Parietal lobe (tissue), 2 donors: ENCODE measurements around the gene GHRL. TPM values are rescaled to one million over a fixed set of nuclear protein-coding genes. Genes with fewer than 3 reads are reported as not detected.

Experiments
- small RNA-seq: library from RNA; depleted of rRNA; stranded (forward); fragments of <200 nt; gene quantifications from one replicate; pipeline ENCODE3, GENCODE V24; 2014; ENCODE audit warnings: low replicate concordance
- total RNA-seq: library from RNA; depleted of rRNA; stranded (reverse); fragments of >200 nt; gene quantifications from one replicate; pipeline ENCODE4 v1.2.3, GENCODE V29; 2014

GHRL gene, protein sequence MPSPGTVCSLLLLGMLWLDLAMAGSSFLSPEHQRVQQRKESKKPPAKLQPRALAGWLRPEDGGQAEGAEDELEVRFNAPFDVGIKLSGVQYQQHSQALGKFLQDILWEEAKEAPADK
- total RNA-seq, result not detected

DNA sequence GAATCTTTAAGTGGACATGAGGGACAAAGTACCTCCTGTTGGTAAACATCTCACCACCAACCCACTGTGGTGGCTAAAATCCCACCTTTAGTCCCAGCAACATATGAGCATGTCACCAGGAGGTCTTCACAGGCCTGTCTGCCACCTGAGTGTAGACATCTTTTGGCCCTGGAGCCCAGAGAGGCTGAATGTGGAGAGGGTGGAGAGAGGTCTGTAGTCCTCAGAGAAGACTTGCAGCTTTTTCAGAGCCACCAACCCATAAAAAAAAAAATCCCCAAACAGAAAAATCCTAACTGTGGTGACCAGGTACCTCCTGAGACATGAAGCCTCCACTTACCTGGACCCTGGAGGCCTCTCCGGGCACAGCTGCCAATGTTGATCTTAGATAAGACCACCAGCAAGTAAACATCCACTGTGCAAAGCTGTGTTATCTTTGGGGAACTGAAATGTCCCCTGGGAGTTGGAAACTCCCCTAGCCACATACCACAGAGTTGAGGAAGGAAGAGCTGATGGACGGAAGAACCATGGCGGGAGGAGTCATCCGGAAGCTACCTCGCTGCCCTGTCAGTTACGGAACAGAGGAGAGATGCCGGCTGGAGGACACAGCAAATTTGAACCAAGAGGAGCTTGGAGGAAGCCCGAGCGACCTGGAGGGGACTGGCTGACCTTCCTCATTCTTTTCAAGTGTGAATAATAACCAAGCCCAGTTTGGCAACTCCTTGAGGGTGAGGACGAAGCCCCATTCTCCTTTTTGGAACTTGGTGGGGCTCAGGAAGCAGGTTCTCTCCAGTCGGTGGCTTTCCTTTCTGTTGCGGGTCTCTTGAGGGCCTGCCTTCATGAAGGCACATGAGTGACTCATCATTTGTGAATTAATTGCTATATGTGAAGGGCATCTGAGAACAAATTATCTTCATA, at the start of gene GHRL:
Gene GHRL, minus strand, starts transcription at position 443 of the 915 bp plus-strand sequence. CDS start 2,767 bp downstream, outside the sequence.

DNA sequence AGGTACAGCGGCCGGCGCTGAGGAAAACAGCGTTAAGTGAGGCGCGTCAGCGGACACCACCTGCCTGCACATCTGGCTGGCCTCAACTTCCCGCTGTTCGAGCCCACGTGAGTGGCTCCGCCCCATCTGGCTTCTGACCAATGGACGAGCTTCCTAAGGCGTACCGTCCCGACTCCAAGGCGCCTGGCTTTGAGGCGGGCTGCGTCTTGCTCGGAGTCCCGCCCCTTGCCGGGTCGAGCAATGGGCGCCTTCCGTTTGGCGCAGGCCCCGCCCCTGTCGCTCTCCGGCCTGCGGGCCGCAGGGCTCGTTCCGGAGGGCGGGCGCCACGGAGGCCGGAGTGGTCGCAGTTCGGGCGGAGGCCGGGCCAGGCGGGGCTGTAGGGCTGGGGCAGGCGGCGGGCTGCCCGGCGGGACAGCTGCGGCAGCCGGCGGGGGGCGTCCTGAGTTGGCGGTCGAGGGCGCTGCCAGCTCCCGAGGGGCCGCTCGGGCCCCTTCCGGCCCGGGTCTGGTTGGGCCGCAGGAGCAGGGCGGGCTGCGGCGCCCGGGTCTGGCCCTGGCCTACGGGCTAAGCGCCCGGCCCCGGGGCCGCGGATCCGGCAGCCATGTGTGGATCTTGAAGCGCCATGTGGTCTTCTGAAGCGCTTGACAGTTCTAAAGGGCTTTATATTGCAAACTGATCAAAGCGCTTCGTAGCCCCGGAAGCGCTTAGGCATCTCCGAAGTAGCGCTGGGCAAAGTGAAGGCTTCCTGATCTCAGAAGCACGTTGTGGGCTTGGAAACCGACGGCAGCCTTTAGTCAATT, 44.4 kb downstream of the GHRL start, which contains the start of gene TATDN2:
Gene TATDN2, plus strand, starts transcription at position 276 of the 800 bp plus-strand sequence. CDS start 742 bp downstream, outside the sequence.

Small RNA genes lying within 50 kb of the gene (small RNA-seq; reads per million reads assigned to genes)
- gene MIR378B (not detected), gene RF02126 (not detected)

Other genes with a start within 250 kb of the GHRL start
- not detected for gene FANCD2OS, start 184.7 kb downstream of the GHRL start, total RNA-seq
- 70.1 TPM for gene BRK1, start 177.3 kb downstream of the GHRL start, total RNA-seq
- gene VHL, start 151.2 kb downstream of the GHRL start, total RNA-seq, result 93.3 TPM
- gene IRAK2, start 128.0 kb downstream of the GHRL start, total RNA-seq, result 2.5 TPM
- gene TATDN2, start 44.5 kb downstream of the GHRL start, total RNA-seq, result 24.7 TPM
- 90.1 TPM for gene SEC13, start 28.2 kb upstream of the GHRL start, total RNA-seq
- 109 TPM for gene ATP2B2, start 212.6 kb upstream of the GHRL start, total RNA-seq